ENCODE results near the gene USP35.

GRCh38 chr11:78202733-78203167 lies 14.0 kb downstream of the USP35 start:
- TF ChIP-seq CTCF (IDR thresholded peaks at IDR 0.05) (no peak), POLR2A (IDR thresholded peaks at IDR 0.05) (no peak), POLR2AphosphoS5 (IDR thresholded peaks at IDR 0.05) (no peak)
